Measurements from ENCODE around the gene STRN.

DNA sequence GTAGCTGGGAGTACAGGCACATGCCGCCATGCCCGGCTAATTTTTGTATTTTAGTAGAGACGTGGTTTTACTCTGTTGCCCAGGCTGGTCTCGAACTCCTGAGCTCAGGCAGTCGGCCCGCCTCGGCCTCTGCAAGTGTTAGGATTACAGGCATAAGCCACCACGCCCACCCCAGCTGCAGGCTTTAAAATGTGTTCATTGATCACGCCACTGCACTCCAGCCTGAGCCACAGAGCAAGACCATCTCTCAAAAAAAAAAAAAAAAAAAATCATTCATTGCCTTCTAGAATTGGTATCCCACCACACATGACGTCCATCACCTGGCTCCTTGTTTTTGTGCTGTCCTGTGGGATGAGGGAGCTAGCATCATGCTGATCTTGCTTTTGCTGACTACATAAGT is 142.5 kb downstream of the STRN start:
- TF ChIP-seq, protein P1, sequence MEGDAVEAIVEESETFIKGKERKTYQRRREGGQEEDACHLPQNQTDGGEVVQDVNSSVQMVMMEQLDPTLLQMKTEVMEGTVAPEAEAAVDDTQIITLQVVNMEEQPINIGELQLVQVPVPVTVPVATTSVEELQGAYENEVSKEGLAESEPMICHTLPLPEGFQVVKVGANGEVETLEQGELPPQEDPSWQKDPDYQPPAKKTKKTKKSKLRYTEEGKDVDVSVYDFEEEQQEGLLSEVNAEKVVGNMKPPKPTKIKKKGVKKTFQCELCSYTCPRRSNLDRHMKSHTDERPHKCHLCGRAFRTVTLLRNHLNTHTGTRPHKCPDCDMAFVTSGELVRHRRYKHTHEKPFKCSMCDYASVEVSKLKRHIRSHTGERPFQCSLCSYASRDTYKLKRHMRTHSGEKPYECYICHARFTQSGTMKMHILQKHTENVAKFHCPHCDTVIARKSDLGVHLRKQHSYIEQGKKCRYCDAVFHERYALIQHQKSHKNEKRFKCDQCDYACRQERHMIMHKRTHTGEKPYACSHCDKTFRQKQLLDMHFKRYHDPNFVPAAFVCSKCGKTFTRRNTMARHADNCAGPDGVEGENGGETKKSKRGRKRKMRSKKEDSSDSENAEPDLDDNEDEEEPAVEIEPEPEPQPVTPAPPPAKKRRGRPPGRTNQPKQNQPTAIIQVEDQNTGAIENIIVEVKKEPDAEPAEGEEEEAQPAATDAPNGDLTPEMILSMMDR (IDR thresholded peaks at IDR 0.05; ENCODE audit: low read depth, low read length) = no peak
- TF ChIP-seq POLR2A (IDR thresholded peaks at IDR 0.05; ENCODE audit: extremely low read depth, insufficient read length) = no peak
- TF ChIP-seq, protein P2, sequence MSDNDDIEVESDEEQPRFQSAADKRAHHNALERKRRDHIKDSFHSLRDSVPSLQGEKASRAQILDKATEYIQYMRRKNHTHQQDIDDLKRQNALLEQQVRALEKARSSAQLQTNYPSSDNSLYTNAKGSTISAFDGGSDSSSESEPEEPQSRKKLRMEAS (IDR thresholded peaks at IDR 0.05; ENCODE audit: low read depth, low read length) = no peak

Measured in NB4 (cell line).